ENCODE results near the gene DERL3. TPM values are rescaled to one million over a fixed set of nuclear protein-coding genes. Genes with fewer than 3 reads are reported as not detected.

The DERL3 gene
- total RNA-seq, 1 donor: 0.36 TPM

- peaks cover 4% of the 10 kb centered on the region for H3K4me1 ChIP-seq (ENCODE audit: insufficient read depth, low read length)
- no peak overlapping the region for H3K4me3 ChIP-seq (ENCODE audit: insufficient read depth, low read length)
- H4K20me1 ChIP-seq (ENCODE audit: insufficient read depth, low read length): peaks cover 9% of the 10 kb centered on the region
- no peak overlapping the region for H3K4me2 ChIP-seq (ENCODE audit: insufficient read depth, low read length)
- H3K36me3 ChIP-seq (ENCODE audit: insufficient read depth, low read length): peaks cover 22% of the 10 kb centered on the region
- H3K27me3 ChIP-seq (ENCODE audit: insufficient read depth, low read length): no peaks in the 10 kb centered on the region
- no peak overlapping the region for H2AFZ ChIP-seq (ENCODE audit: low read length)
- peaks cover 26% of the 10 kb centered on the region for H3K79me2 ChIP-seq (ENCODE audit: insufficient read depth, low read length)
- H3K27ac ChIP-seq (ENCODE audit: low read depth, low read length): no peak overlapping the region
- TF ChIP-seq CTCF (IDR thresholded peaks at IDR 0.05; ENCODE audit: extremely low read depth, low read depth, low read length): no peak
- H3K9me3 ChIP-seq (ENCODE audit: low read depth, low read length): no peaks in the 10 kb centered on the region
- no peak for DNase-seq (ENCODE audit: insufficient read length, low spot score, missing footprints)
These were observed 3.2 kb downstream of the DERL3 start for GRCh38 chr22:23835484-23836144.

GRCh38 chr22:23834793-23835483, 3.9 kb downstream of the DERL3 start:
- Histone ChIP-seq H3K36me3 (ENCODE audit: insufficient read depth, low read length) (peaks cover 22% of the 10 kb centered on the region), H2AFZ (ENCODE audit: low read length) (no peak overlapping the region), H3K27me3 (ENCODE audit: insufficient read depth, low read length) (no peaks in the 10 kb centered on the region), H3K9me3 (ENCODE audit: low read depth, low read length) (no peaks in the 10 kb centered on the region), H4K20me1 (ENCODE audit: insufficient read depth, low read length) (peaks cover 9% of the 10 kb centered on the region), H3K4me2 (ENCODE audit: insufficient read depth, low read length) (no peak overlapping the region), H3K4me3 (ENCODE audit: insufficient read depth, low read length) (no peak overlapping the region), H3K4me1 (ENCODE audit: insufficient read depth, low read length) (peaks cover 8% of the 10 kb centered on the region), H3K27ac (ENCODE audit: low read depth, low read length) (no peak overlapping the region), H3K79me2 (ENCODE audit: insufficient read depth, low read length) (peaks cover 26% of the 10 kb centered on the region)
- DNase-seq (ENCODE audit: insufficient read length, low spot score, missing footprints): no peak
- no peak for TF ChIP-seq CTCF (IDR thresholded peaks at IDR 0.05; ENCODE audit: extremely low read depth, low read depth, low read length)

GRCh38 chr22:23834406-23834792, 4.4 kb downstream of the DERL3 start:
- no peak for TF ChIP-seq CTCF (IDR thresholded peaks at IDR 0.05; ENCODE audit: extremely low read depth, low read depth, low read length)
- Histone ChIP-seq H3K27ac (ENCODE audit: low read depth, low read length) (no peak overlapping the region), H3K9me3 (ENCODE audit: low read depth, low read length) (no peaks in the 10 kb centered on the region), H3K27me3 (ENCODE audit: insufficient read depth, low read length) (no peaks in the 10 kb centered on the region), H3K4me3 (ENCODE audit: insufficient read depth, low read length) (no peak overlapping the region), H3K4me1 (ENCODE audit: insufficient read depth, low read length) (peaks cover 9% of the 10 kb centered on the region), H3K79me2 (ENCODE audit: insufficient read depth, low read length) (peaks cover 26% of the 10 kb centered on the region), H3K4me2 (ENCODE audit: insufficient read depth, low read length) (no peak overlapping the region), H3K36me3 (ENCODE audit: insufficient read depth, low read length) (peaks cover 25% of the 10 kb centered on the region), H2AFZ (ENCODE audit: low read length) (no peak overlapping the region), H4K20me1 (ENCODE audit: insufficient read depth, low read length) (peaks cover 9% of the 10 kb centered on the region)
- DNase-seq (ENCODE audit: insufficient read length, low spot score, missing footprints): no peak

GRCh38 chr22:23833911-23834317, 4.9 kb downstream of the DERL3 start:
- Histone ChIP-seq H3K79me2 (ENCODE audit: insufficient read depth, low read length) (peaks cover 26% of the 10 kb centered on the region), H3K4me2 (ENCODE audit: insufficient read depth, low read length) (no peak overlapping the region), H2AFZ (ENCODE audit: low read length) (no peak overlapping the region), H3K27ac (ENCODE audit: low read depth, low read length) (no peak overlapping the region), H3K36me3 (ENCODE audit: insufficient read depth, low read length) (peaks cover 30% of the 10 kb centered on the region), H3K27me3 (ENCODE audit: insufficient read depth, low read length) (no peaks in the 10 kb centered on the region), H3K4me1 (ENCODE audit: insufficient read depth, low read length) (peaks cover 8% of the 10 kb centered on the region), H4K20me1 (ENCODE audit: insufficient read depth, low read length) (peaks cover 12% of the 10 kb centered on the region), H3K4me3 (ENCODE audit: insufficient read depth, low read length) (no peak overlapping the region), H3K9me3 (ENCODE audit: low read depth, low read length) (no peaks in the 10 kb centered on the region)
- no peak for TF ChIP-seq CTCF (IDR thresholded peaks at IDR 0.05; ENCODE audit: extremely low read depth, low read depth, low read length)
- DNase-seq (ENCODE audit: insufficient read length, low spot score, missing footprints): no peak

Data from osteoblast (primary cell).